Psoas muscle (tissue), 8 donors: ENCODE results near the gene ARPC5L. TPM values are rescaled to one million over a fixed set of nuclear protein-coding genes. Genes with fewer than 3 reads are reported as not detected.

Experiments used
- ATAC-seq, 4 donors: fragments of 200-7000 bp; cut with Tn5 transposase; one replicate each; pipeline ENCODE4 v1.9.1; 2020; ENCODE audit warnings: moderate library complexity in 3 of 4, mild to moderate bottlenecking in 2 of 4
- DNase-seq, 2 donors: peaks; one replicate each; pipeline ENCODE4 v3.0.0-alpha.2; 2020
- H3K27ac ChIP-seq: fragments of 200-600 bp; one replicate; pipeline ENCODE4 v1.8.0; 2022
- H3K27me3 ChIP-seq, 3 donors: fragments of 200-600 bp in 1 of 3; one replicate each; pipeline versions ENCODE4 v1.6.1 to v1.8.0; 2013 to 2022; ENCODE audit warnings: low read length in 2 of 3, mild to moderate bottlenecking in 2 of 3, moderate library complexity in 1 of 3; ENCODE audit not compliant: insufficient read depth in 3 of 3
- H3K36me3 ChIP-seq, 2 donors: fragments of 200-600 bp in 1 of 2; one replicate each; pipeline versions ENCODE4 v1.6.1 to v1.8.0; 2013 to 2022; ENCODE audit warnings: low read depth in 1 of 2, mild to moderate bottlenecking in 1 of 2, moderate library complexity in 1 of 2; ENCODE audit not compliant: insufficient read depth in 1 of 2
- H3K4me1 ChIP-seq: fragments of 200-600 bp; one replicate; pipeline ENCODE4 v1.8.0; 2022
- H3K4me3 ChIP-seq: fragments of 200-600 bp; one replicate; pipeline ENCODE4 v1.8.0; 2022; ENCODE audit warnings: mild to moderate bottlenecking
- H3K9me3 ChIP-seq: fragments of 200-600 bp; one replicate; pipeline ENCODE4 v1.8.0; 2022
- CTCF ChIP-seq: fragments of 200-600 bp; IDR thresholded peaks from one replicate; pipeline ENCODE4 v1.8.0; 2022; ENCODE audit warnings: antibody characterized with exemption
- WGBS, 3 donors: extraction: QIAGEN DNeasy Blood & Tissue Kit; methylation state at CpG; one replicate each; pipeline versions ENCODE4 v1.1.6 to v1.1.7; 2013; 5-methylcytosine and 5-hydroxymethylcytosine counted together
- intact Hi-C, 2 donors: fragments of 100-400 bp; cut with DNase I; formaldehyde crosslinking; loops; one replicate each; pipeline versions ENCODE4 v1.11.0 to v1.14.2; 2022
- polyA plus RNA-seq, 3 donors: library from polyadenylated mRNA; stranded (reverse); fragments of 200-250 nt; gene quantifications; one replicate each; pipeline ENCODE4 v1.2.3, GENCODE V29; 2013
- total RNA-seq, 4 donors: library from RNA; stranded (reverse); fragmentation: NEBNext Ultra II Directional in 2 of 4; extraction: Animal tissue kit (Norgen Biotek cat#: 25700) in 2 of 4; gene quantifications; one replicate each; pipeline versions ENCODE4 v1.2.1 to v1.2.4, GENCODE V29; 2021 to 2023
- donor health status: healthy with polysubstance abuse.
- donor health status: DM: no; HTN: no; CAD: no; lungs with moderate emphysema.
- donor health status: Bipolar disorder and iron deficiency.
- donor health status: healthy.
- donor health status: DM: yes; HTN: yes; CAD: no.
- donor health status: DM: no; HTN: no; CAD: no.
- donor health status: DM: no; HTN: no; CAD: no.
- donor health status: DM: yes; HTN: yes; CAD: no.

ARPC5L gene
- total and polyA plus RNA-seq, 7 donors = 32.3 to 165 (median 48.4) TPM

- no peak overlapping the region for H3K4me3 ChIP-seq
- no peak for ATAC-seq
- H3K36me3 ChIP-seq = peaks cover 4 to 90% of the 10 kb centered on the region in 2 donors
- H3K27me3 ChIP-seq = no peaks in the 10 kb centered on the region
- peaks cover 21% of the 10 kb centered on the region for H3K4me1 ChIP-seq
- WGBS, 3 donors = 79 to 85% (median 85%) methylated on average over 14 of the region's 14 CpGs
- intact Hi-C loops = loop anchor here in 1 of 2 donors (5.0 kb wide), 1 partner anchor 55 kb away; no protein-coding TSS in a partner anchor
- H3K9me3 ChIP-seq = no peaks in the 10 kb centered on the region
- DNase-seq = no peak
- no peak overlapping the region for H3K27ac ChIP-seq
- TF ChIP-seq CTCF = no peak
Measured at GRCh38 chr9:124877021-124877782, 15.3 kb downstream of the ARPC5L start.

- TF ChIP-seq CTCF = no peak
- Histone ChIP-seq H3K27me3 (no peaks in the 10 kb centered on the region), H3K27ac (no peak overlapping the region), H3K4me1 (peaks cover 13% of the 10 kb centered on the region), H3K9me3 (no peaks in the 10 kb centered on the region), H3K4me3 (no peak overlapping the region), H3K36me3 (peaks cover 4 to 98% of the 10 kb centered on the region in 2 donors)
- WGBS, 3 donors = 85 to 100% (median 89%) methylated on average over 1 of the region's 1 CpG
- DNase-seq = no peak
- intact Hi-C loops = loop anchor here in 1 of 2 donors (5.0 kb wide), 1 partner anchor 54 kb away; no protein-coding TSS in a partner anchor
- no peak for ATAC-seq
Measured at GRCh38 chr9:124878021-124878420, 16.1 kb downstream of the ARPC5L start.

GRCh38 chr9:124878518-124878917 is 16.6 kb downstream of the ARPC5L start:
- Histone ChIP-seq H3K27ac (no peak overlapping the region), H3K4me1 (peaks cover 8% of the 10 kb centered on the region), H3K27me3 (no peaks in the 10 kb centered on the region), H3K9me3 (no peaks in the 10 kb centered on the region), H3K4me3 (no peak overlapping the region), H3K36me3 (peaks cover 4 to 95% of the 10 kb centered on the region in 2 donors)
- DNase-seq (no peak), ATAC-seq (no peak)
- 81 to 92% (median 84%) methylated on average over 6 of the region's 6 CpGs for WGBS, 3 donors
- no peak for TF ChIP-seq CTCF
- intact Hi-C loops = loop anchor here in 1 of 2 donors (5.0 kb wide), 1 partner anchor 54 kb away; no protein-coding TSS in a partner anchor

GRCh38 chr9:124879226-124879625 is 17.3 kb downstream of the ARPC5L start:
- 51 to 70% (median 58%) methylated on average over 10 of the region's 10 CpGs for WGBS, 3 donors
- Histone ChIP-seq H3K9me3 (no peaks in the 10 kb centered on the region), H3K27me3 (no peaks in the 10 kb centered on the region), H3K36me3 (peaks cover 4 to 91% of the 10 kb centered on the region in 2 donors), H3K4me1 (peaks cover under 1% of the 10 kb centered on the region), H3K4me3 (no peak overlapping the region), H3K27ac (no peak overlapping the region)
- no peak for ATAC-seq
- DNase-seq = no peak
- no peak for TF ChIP-seq CTCF
- intact Hi-C loops = loop anchor here in 1 of 2 donors (5.0 kb wide), 1 partner anchor 53 kb away; no protein-coding TSS in a partner anchor
